ENCODE results near the gene POF1B.

GRCh38 chrX:85379174-85379907, at the start of gene POF1B:
- TF ChIP-seq CTCF (IDR thresholded peaks at IDR 0.05) (no peak), POLR2A (IDR thresholded peaks at IDR 0.05) (peak; percentile 58), POLR2AphosphoS5 (IDR thresholded peaks at IDR 0.05) (peak; percentile 27)
